Measurements from ENCODE around the gene PRSS57.

Gene PRSS57

DNA sequence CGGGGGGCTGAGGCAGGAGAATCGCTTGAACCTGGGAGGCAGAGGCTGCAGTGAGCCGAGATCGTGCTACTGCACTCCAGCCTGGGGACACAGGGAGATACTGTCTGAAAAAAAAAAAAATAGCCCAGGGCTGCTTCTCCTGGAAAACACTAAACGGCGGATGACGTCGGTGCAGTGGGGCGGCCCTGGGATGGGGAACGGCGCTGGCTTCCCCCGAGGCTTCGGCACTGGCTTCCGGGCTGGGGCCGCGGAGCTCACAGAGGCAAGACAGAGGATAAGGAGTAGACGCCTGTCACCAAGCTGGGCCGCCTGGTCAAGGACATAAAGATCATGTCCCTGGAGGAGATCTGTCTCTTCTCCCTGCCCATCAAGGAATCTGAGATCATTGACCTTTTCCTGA, 5.0 kb downstream of the PRSS57 start:
- no peak for DNase-seq (ENCODE audit: low read depth, low spot score)
- H3K9me3 ChIP-seq (ENCODE audit: low read depth, low read length) = no peaks in the 10 kb centered on the region
- no peak overlapping the region for H3K27ac ChIP-seq
- H3K36me3 ChIP-seq (ENCODE audit: insufficient read depth, low read length) = no peaks in the 10 kb centered on the region
- no peak overlapping the region for H3K9ac ChIP-seq (ENCODE audit: insufficient read length)
- no peak overlapping the region for H3K4me3 ChIP-seq
- TF ChIP-seq EZH2 (IDR thresholded peaks at IDR 0.05) (no peak), FOXP2 (optimal IDR thresholded peaks at IDR 0.05; ENCODE audit: control extremely low read depth, extremely low read length, insufficient read depth) (no peak), POLR2AphosphoS5 (IDR thresholded peaks at IDR 0.05; ENCODE audit: borderline replicate concordance, low read depth, low read length) (no peak)

- no peaks in the 10 kb centered on the region for H3K36me3 ChIP-seq (ENCODE audit: insufficient read depth, low read length)
- H3K27ac ChIP-seq = no peak overlapping the region
- no peaks in the 10 kb centered on the region for H3K9me3 ChIP-seq (ENCODE audit: low read depth, low read length)
- H3K4me3 ChIP-seq = no peak overlapping the region
- no peak for TF ChIP-seq EZH2 (IDR thresholded peaks at IDR 0.05)
- TF ChIP-seq FOXP2 (optimal IDR thresholded peaks at IDR 0.05; ENCODE audit: control extremely low read depth, extremely low read length, insufficient read depth) = no peak
- TF ChIP-seq POLR2AphosphoS5 (IDR thresholded peaks at IDR 0.05; ENCODE audit: borderline replicate concordance, low read depth, low read length) = no peak
- no peak overlapping the region for H3K9ac ChIP-seq (ENCODE audit: insufficient read length)
- DNase-seq (ENCODE audit: low read depth, low spot score) = no peak
Measured at GRCh38 chr19:688992-689391, 6.3 kb downstream of the PRSS57 start.

- no peaks in the 10 kb centered on the region for H3K9me3 ChIP-seq (ENCODE audit: low read depth, low read length)
- H3K4me3 ChIP-seq = no peak overlapping the region
- no peak overlapping the region for H3K9ac ChIP-seq (ENCODE audit: insufficient read length)
- H3K36me3 ChIP-seq (ENCODE audit: insufficient read depth, low read length) = no peaks in the 10 kb centered on the region
- TF ChIP-seq POLR2AphosphoS5 (IDR thresholded peaks at IDR 0.05; ENCODE audit: borderline replicate concordance, low read depth, low read length) = no peak
- TF ChIP-seq FOXP2 (optimal IDR thresholded peaks at IDR 0.05; ENCODE audit: control extremely low read depth, extremely low read length, insufficient read depth) = no peak
- no peak for TF ChIP-seq EZH2 (IDR thresholded peaks at IDR 0.05)
- DNase-seq (ENCODE audit: low read depth, low spot score) = no peak
- H3K27ac ChIP-seq = no peak overlapping the region
Measured at GRCh38 chr19:688214-688613, 7.0 kb downstream of the PRSS57 start.

GRCh38 chr19:687569-688166, 7.6 kb downstream of the PRSS57 start:
- TF ChIP-seq EZH2 (IDR thresholded peaks at IDR 0.05) (no peak), FOXP2 (optimal IDR thresholded peaks at IDR 0.05; ENCODE audit: control extremely low read depth, extremely low read length, insufficient read depth) (no peak), POLR2AphosphoS5 (IDR thresholded peaks at IDR 0.05; ENCODE audit: borderline replicate concordance, low read depth, low read length) (no peak)
- no peak overlapping the region for H3K27ac ChIP-seq
- no peaks in the 10 kb centered on the region for H3K36me3 ChIP-seq (ENCODE audit: insufficient read depth, low read length)
- H3K9me3 ChIP-seq (ENCODE audit: low read depth, low read length) = no peaks in the 10 kb centered on the region
- no peak overlapping the region for H3K4me3 ChIP-seq
- H3K9ac ChIP-seq (ENCODE audit: insufficient read length) = no peak overlapping the region
- DNase-seq (ENCODE audit: low read depth, low spot score) = no peak

- H3K4me3 ChIP-seq = no peak overlapping the region
- TF ChIP-seq POLR2AphosphoS5 (IDR thresholded peaks at IDR 0.05; ENCODE audit: borderline replicate concordance, low read depth, low read length) (no peak), EZH2 (IDR thresholded peaks at IDR 0.05) (no peak), FOXP2 (optimal IDR thresholded peaks at IDR 0.05; ENCODE audit: control extremely low read depth, extremely low read length, insufficient read depth) (no peak)
- no peak overlapping the region for H3K9ac ChIP-seq (ENCODE audit: insufficient read length)
- H3K36me3 ChIP-seq (ENCODE audit: insufficient read depth, low read length) = no peaks in the 10 kb centered on the region
- H3K9me3 ChIP-seq (ENCODE audit: low read depth, low read length) = no peaks in the 10 kb centered on the region
- no peak overlapping the region for H3K27ac ChIP-seq
- DNase-seq (ENCODE audit: low read depth, low spot score) = no peak
Measured at GRCh38 chr19:686589-687297, 8.5 kb downstream of the PRSS57 start.

GRCh38 chr19:685454-685931, 9.8 kb downstream of the PRSS57 start:
- Histone ChIP-seq H3K4me3 (no peak overlapping the region), H3K27ac (no peak overlapping the region), H3K9me3 (ENCODE audit: low read depth, low read length) (no peaks in the 10 kb centered on the region), H3K36me3 (ENCODE audit: insufficient read depth, low read length) (no peaks in the 10 kb centered on the region), H3K9ac (ENCODE audit: insufficient read length) (no peak overlapping the region)
- TF ChIP-seq FOXP2 (optimal IDR thresholded peaks at IDR 0.05; ENCODE audit: control extremely low read depth, extremely low read length, insufficient read depth) (no peak), EZH2 (IDR thresholded peaks at IDR 0.05) (no peak), POLR2AphosphoS5 (IDR thresholded peaks at IDR 0.05; ENCODE audit: borderline replicate concordance, low read depth, low read length) (no peak)
- DNase-seq (ENCODE audit: low read depth, low spot score) = no peak

DNA sequence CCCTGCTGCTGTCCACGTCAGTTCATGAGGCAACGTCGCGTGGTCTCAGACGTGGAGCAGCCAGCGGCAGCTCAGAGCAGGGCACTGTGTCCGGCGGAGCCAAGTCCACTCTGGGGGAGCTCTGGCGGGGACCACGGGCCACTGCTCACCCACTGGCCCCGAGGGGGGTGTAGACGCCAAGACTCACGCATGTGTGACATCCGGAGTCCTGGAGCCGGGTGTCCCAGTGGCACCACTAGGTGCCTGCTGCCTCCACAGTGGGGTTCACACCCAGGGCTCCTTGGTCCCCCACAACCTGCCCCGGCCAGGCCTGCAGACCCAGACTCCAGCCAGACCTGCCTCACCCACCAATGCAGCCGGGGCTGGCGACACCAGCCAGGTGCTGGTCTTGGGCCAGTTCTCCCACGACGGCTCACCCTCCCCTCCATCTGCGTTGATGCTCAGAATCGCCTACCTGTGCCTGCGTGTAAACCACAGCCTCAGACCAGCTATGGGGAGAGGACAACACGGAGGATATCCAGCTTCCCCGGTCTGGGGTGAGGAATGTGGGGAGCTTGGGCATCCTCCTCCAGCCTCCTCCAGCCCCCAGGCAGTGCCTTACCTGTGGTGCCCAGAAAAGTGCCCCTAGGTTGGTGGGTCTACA, 12.5 kb downstream of the PRSS57 start:
- H3K9ac ChIP-seq (ENCODE audit: insufficient read length) = no peak overlapping the region
- no peak overlapping the region for H3K4me3 ChIP-seq
- no peak overlapping the region for H3K27ac ChIP-seq
- TF ChIP-seq EZH2 (IDR thresholded peaks at IDR 0.05) (no peak), FOXP2 (optimal IDR thresholded peaks at IDR 0.05; ENCODE audit: control extremely low read depth, extremely low read length, insufficient read depth) (no peak), POLR2AphosphoS5 (IDR thresholded peaks at IDR 0.05; ENCODE audit: borderline replicate concordance, low read depth, low read length) (no peak)
- no peaks in the 10 kb centered on the region for H3K9me3 ChIP-seq (ENCODE audit: low read depth, low read length)
- no peaks in the 10 kb centered on the region for H3K36me3 ChIP-seq (ENCODE audit: insufficient read depth, low read length)
- DNase-seq (ENCODE audit: low read depth, low spot score) = no peak
